Activated CD4-positive, CD25-positive, alpha-beta regulatory T cell (primary cell): ENCODE measurements around the gene DMPK.
"Not testable (repeated sequence)": the region's sequence is repeated elsewhere in the genome, so short reads cannot be mapped to it uniquely, and the experiment has no call there.

Source experiments
- DNase-seq, 4 experiments: peaks; one replicate each; lab custom pipeline; 2025; lab: John Stamatoyannopoulos, UW

The DMPK gene

DNA sequence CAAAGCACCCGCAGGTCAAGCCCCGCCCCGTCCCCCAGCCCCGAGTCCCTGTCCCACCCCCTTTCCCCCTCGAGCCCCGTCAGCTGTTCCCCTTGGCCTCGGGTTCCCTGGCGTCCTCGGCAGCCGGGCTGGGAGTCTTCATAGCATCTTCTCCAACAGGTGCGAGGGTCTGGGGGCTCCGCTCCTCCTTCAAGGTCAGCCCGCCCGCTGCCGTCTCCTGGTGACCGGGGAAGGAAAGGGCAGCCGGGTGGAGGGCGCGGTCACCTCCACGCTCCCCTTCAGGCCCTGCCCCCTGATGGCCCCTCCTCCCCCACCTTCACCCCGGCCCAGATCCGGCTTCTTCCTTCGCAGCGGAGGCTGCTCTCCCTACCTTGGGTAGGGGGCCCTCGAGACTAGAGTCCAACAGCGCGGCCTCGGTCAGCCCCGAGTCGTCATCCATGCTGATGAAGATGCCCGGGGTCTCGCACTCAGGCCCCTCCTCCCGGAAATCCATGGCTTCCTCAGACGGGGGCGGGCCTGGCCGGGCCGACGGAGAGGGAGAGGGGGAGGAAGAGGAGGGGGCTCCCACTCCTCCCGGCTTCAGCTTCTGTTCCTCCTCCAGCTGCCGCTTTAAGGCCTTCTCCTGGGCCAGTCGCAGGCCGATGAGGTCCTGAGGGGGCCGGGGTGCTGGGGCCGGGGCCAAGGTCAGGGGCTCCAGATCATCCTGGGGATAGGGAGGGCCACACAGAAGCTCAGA, 33.4 kb upstream of the DMPK start:
- DNase-seq: no peak

DNA sequence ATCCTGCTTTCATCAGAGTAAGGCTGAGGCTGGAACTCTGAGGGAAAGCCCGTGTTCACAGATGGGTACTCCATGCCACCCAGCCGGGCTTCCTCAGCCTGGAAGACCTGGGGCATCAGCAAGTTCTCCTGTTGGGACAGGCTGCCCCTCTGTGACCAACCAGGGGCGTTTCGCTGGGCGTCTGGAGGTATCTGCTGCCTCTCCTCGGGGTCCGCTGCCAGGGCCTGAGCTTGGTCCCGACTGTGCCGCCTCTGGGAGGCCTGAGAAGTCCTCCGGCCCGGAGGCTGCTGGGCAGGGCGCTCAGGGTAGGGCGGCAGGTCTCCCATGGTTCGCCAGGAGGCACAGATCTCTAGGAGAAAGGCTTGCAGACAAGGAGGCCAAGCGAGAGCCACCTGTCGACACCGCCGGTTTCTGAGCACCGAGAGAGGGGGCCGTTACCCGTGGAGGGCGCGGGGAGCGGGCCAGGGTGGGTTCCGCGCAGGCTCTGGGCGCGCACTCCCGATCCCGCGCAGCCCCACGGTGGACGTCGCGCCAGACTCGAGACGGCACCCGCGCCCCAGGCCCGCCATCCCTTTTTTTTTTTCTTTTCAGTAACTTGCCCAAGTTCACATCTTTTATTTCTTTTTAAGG, 32.7 kb upstream of the DMPK start, which contains the start of gene RSPH6A:
Gene RSPH6A (minus strand): TSS at position 458 of the 630 bp plus-strand sequence. CDS start 132 bp downstream, at position 326.
- no peak for DNase-seq

DNA sequence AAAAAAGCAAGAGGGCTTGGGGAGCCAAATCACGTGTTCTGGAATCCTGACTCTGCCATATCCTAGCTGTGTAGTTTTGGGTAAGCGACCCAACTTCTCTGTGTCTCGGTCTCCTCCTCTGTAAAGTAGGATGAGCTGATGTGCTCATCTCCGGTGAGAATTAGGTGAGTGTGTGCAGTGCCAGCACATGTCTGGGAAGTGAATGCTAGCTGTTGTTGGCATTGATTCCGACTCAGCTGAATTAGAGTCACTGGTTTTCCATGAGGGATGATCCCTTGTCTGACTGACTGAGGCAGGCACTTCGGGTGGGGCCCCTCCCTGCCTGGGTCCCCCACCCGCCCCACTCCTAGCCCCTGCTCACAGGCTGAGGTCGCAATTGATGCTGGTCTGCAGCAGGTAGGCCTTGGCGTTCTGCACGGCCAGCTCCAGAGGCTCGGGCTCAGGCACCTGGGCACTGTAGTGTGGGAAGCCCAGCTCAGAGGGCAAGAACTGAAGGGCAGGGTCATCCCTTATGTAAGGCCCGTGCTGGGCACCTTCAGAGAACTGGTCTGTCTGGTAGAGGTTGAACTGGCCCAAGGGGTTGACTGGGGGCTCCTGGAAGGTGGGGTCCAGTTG, 32.0 kb upstream of the DMPK start:
- DNase-seq: no peak

DNA sequence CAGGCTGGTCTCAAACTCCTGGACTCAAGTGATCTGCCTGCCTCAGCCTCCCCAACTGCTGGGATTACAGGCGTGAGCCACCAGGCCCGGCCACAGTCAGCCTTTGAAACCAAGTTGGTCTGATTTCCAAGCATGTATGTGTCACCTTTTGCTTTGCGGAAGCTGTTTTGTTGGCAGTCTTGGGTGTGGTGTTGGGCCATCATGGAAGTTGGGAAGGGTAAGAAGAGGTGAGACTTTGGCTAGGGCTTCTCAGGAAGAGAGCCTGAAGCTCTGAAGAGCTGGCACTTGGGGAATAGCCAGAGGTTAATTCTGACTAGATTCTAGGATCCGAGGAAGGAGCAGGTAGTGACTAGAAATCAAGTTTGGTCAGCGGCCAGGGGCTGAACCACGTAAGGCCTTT, 30.0 kb upstream of the DMPK start:
- DNase-seq: no peak

DNA sequence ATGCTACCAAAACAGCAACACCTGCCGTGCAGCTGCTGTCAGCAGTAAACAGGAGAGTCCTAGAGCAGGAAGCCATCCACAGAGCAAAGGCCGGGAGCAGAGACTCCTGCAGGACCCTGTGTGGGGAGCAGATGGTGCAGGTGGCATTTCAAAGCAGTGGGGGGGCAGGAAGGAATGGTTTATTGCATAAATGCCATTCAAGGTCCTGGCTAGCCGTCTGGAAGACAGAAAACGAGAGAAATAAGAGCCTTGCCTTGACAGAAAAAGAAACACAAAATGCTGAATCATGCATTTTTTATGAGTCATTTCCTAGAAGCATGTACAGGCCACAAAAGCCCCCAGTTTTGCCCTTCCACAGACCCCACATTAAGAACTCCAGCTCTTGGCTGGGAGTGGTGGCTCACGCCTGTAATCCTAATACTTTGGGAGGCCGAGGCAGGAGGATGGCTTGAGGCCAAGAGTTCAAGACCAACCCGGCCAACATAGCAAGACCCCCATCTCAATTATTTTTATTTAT, 27.4 kb upstream of the DMPK start:
- DNase-seq: no peak

DNA sequence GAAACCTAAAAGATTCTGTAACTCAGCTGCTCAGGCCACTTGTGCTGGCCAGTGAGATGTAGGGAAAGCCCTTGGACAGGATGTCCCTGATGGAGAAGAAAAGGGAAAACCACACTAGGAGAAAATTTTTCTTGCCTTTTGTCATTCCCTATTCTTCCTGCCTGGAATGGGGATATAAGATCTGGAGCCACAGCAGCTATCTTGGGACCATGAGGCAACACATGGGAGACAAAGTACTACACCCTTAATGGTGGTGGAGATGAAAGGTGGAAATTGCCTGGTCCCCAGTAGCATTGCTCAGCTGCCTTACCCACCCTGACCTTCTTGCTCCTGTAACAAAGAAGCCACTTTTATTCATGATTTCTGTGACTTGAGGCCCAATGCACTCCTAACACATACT, 23.4 kb upstream of the DMPK start:
- DNase-seq: no peak

DNA sequence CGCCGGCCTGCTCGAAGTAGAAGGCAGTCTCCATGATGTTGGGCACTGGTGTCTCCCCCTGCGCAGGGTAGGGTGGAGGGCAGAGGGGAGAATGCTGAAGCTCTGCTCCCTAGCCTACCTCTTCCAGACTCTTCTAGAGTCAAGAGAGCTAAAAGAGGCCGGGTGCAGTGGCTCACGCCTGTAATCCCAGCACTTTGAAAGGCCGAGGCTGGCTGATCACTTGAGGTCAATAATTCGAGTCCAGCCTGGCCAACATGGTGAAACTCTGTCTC, 22.6 kb upstream of the DMPK start:
- no peak for DNase-seq

DNA sequence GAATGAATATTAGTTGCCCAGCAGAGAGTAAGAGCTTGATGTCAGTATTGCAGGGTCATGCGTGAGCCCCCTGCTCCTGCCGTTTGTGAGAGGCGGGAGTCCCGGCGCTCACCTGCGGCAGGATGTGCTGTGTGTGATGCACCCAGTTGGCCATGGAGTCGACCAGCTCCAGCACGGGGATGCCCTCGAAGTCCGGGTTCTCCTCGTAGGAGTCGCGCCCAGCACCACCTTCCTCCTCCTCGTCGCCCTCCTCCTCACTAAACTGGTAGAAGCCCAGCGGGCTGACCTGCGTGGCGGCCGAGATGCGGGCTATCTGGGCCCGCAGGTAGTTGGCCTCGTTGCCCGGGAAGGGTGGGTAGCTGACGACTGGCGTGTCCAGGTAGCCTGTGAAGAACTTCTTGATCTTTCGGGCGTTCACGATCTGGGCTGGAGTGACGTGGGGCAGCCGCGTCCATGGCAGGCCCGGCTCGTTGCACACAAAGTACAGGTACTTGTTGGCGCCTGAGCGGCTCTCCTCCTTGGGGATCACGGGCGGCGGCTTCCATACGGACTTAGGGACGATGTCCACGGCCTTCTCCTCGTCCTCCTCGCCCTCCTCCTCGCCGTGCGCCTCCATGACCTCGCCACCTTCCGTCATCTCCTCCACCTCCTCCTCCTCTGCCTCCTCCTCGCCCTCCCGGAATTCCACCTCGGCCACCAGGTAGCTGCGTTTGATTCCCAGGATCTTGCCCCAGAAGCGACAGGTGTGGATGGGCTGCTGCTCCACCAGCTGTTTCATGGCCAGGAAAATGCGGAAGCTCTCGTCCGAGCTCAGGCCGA, 22.1 kb upstream of the DMPK start:
- no peak for DNase-seq

DNA sequence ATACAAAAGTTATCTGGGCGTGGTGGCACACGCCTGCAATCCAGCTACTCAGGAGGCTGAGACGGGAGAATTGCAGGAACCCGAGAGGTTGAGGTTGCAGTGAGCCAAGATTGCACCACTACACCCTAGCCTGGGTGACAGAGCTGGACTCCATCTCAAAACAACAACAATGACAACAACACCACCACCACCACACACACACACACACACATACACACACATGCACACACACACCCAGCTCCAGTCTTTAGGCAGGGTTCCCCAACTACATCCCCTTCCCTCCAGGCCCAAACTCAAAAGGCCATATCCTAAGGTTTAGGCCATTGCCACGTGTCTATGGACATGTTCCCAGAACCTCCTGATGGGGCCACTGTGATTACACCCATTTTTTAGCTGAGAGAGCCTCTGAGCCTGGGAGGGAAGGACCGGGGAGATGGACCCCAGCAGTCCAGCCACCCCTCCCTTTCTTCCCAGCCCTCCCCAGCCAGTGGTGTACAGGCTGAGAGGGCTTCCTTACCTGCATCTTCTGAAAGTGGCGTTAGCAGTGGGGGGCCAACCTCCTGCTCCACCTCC, 19.4 kb upstream of the DMPK start:
- no peak for DNase-seq

DNA sequence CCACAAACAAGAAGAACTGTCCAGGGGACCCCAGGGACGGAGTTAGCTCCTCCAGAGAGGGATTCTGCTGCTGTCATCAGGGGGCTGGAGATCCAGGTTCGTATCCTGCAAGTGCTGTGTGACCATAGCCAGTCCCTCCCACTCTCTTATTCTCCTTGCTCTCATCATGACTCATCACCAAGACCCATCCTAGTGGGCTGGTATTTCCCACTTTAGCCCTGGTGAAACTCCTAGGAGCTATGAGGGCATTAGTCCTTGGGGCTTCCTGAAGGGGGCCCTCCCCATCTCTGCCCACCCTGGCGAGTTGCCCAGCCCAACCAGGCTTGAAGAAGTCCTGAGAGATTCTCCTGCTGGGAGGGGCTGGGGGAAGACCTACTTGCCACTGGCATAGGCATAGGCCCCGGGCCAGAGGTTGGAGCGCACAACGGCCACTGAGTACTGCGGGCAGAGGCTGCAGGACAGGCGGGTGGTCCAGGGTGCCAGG, 17.8 kb upstream of the DMPK start:
- no peak for DNase-seq

DNA sequence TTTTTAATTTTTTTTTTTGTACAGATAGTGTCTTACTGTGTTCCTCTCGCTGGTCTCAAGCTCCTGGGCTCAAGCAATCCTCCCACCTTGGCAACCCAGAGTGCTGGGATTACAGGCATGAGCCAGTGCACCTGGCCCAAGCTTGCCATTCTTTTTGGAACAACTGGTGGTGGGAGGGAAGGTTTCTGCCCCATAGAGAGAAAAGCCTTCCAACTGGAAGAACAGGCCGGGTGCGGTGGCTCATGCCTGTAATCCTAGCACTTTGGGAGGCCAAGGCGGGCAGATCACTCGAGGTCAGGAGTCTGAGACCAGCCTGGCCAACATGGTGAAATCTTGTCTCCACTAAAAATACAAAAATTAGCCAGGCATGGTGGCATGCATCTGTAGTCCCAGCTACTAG, 17.3 kb upstream of the DMPK start:
- not testable (repeated sequence) for DNase-seq

DNA sequence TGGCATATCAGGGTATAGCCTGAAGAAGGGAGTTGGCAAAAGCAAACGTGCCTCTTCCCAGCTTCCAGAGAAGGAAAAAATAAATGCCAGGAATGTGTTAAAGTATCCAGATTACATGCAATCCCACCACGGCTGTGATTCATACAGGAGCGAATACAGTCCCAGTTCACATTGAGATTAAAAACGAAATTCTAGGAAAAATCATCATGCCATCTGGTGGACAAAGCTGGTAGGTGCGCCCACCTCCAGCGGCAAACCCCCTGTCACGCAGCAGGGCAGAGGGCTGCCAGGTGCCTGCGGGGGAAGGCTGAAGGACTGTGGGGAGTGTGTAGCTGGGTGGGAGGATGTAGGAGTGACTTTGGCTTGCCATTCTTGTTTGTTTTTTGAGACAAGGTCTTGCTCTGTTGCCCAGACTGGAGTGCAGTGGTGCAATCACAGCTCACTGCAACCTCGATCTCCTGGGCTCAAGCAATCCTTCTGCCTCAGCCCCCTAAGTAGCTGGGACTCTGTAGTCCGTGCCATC, 16.8 kb upstream of the DMPK start:
- DNase-seq: peak in 1 of 4 experiments; percentile 19

DNA sequence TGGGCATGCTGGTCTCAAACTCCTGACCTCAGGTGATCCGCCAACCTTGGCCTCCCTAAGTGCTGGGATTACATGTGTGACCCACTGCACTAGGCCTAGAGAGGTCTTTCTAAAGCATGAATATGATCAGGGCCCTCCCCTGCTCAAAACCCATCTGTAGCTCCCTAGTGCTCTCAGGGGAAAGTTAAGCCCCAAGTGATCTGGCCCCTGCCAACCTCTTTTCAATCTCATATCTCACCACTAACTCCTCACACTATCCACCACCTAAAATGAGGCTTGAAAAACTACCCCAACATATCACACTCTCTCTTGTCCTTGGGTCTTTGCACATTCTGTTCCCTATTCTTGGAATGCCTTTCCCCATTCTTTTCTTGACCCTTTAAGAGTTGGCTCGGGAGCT, 12.3 kb upstream of the DMPK start:
- no peak for DNase-seq

DNA sequence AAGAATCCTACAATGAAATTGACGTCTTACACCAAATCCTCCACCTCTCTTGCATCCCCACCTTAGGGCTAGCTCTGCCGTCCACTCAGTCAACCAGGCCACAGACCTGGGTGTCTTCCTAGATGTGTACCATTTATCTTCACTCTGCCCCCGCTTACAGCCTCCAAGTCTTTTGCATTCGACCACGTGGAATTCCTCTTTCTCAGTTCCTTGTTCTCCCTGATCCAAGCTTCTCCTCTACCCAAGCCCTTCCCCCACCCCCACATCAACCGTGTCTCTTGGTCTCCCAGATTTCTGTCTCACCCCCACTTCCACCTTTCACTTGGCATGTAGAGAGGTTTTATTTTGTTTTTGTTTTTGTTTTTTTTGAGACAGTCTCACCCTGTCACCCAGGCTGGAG, 11.6 kb upstream of the DMPK start:
- DNase-seq: no peak

DNA sequence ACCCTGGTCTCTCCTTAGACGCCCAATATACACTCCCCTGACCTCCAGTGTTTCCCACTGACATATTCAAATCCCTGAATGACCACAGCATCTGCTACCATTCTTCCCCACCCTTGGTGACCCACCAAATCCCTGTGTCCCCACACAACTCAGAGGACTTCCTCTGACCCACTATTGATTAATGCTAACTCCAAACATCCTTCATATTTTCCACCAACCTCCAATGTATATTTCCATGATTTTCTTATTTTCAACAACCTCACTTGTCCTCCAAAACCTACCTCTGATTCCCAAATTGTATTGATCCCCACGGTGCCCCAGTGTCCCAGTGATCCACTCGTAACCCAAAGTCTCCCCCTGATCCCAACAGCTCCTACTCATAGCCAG, 10.9 kb upstream of the DMPK start:
- no peak for DNase-seq

DNA sequence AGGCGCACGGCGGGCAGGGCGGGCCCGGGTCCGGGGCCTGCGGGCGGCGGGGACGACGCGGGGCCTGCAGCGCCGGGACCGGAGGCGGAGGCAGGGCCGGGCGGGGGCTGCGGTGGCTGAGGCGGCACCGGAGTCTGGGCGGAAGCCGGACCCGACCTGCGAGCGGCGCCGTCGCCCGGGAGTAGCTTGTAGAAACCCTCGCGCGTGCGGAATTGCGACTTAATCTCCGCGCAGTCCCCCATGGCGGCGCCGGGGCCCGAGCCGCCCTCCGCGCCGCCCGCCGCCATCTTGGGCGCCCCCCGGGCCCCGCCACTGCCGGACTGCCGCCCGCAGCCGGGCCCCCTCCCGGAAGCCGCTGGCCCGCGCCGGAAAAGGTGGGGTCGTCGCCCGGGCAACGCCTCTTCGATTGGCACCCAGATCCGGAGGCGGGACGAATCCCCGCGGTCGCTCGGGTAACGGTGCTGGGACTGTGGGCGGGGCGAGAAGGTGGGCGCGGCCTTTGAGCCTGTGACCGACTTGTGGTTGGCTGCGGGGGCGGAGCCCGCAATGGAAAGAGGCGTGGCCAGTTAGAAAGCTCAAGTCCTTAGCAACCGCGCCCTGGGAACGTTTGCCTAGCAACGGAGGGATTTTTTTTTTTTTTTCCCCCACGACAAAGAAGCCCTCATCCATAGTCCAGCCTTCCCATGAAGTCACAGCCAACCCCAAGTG, 10.3 kb upstream of the DMPK start, which contains the start of gene DMWD:
Gene DMWD (minus strand): TSS at position 376 of the 708 bp plus-strand sequence. CDS start 89 bp downstream, at position 287.
- peak; percentile 99 for DNase-seq

DNA sequence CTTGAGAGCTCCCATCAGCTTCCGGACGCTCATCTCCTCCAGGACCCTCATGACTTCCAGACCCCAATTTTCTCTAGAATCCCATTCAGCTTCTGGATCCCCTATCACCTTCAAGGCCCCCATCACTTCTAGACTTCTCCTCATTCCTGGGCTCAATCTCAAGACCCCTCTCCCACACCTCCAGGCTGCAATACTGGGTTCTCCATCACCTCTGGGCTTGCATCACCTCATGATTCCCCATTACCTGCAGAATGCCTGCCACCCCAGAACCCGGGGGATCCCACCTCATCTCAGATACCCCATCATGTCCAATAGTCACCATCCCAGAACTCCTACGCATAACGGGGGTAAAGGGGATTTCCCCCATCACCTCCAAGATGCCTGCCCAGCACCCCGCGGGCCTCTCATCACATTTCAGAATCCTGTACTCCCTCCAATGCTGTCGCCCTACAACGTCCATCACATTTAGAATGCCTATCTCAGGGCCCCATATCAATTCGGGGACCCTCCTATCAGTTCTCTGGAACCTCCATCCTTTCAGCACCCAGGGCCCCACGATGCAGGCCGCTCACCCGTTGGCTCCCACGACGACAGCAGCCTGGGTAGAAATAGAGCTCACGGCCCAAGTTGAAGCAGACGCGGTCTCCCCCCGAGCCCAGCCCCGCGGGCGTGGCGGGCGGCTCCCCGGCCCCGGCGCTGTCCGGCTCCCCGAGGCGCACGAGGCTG, 9.6 kb upstream of the DMPK start:
- no peak for DNase-seq

DNA sequence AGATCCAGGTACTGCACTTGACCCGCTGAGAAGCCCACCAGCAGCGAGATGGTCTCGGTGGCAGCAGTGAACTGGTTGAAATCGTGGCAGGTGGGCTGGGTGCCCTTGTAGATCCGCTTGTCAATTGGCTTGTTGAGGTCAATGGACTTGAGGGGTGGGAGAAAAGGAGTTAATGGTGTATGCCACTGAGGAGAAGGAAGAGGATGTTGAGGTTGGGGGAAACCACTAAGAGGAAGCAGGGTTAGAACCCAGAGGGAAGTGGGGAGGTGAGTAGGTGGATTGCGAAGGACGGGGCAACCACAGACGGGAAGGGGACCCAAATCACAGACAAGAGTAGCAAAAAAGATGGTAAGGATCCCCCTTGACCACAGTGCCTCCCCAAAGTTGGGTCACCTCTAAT, 8.7 kb upstream of the DMPK start:
- no peak for DNase-seq

DNA sequence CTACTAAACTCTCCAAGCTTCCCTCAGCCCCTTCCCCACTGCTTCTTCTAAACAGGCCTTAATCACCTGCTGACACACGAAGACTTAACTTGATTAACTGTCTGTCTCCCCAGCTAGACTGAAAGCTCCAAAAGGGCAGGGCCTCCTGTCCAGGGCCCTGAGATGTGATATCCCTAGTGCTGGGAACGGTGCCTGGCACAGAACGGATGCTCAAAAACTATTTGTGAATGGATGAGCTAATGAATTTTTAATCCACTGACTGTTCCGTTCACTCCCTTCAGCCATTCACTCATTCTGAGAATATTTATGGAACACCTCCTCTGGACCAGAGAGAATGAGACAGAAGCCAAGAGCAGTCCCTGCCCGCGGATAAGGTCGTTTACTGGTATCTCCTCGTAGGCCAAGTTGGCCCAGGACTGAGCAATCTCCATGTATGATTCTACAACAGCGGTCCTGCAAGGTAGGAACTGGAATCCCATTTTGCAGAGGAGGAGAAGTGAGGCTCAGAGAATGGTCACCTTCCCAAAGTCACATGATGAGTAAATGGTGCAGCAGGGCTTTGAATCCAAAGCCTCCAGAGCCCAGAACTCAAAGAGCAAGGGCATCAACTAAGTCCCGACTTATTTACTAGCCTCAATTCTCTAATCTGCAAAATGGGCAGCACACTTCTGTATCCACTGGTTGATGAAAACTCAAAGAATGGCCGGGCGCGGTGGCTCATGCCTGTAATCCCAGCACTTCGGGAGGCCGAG, 6.9 kb upstream of the DMPK start:
- DNase-seq: no peak

DNA sequence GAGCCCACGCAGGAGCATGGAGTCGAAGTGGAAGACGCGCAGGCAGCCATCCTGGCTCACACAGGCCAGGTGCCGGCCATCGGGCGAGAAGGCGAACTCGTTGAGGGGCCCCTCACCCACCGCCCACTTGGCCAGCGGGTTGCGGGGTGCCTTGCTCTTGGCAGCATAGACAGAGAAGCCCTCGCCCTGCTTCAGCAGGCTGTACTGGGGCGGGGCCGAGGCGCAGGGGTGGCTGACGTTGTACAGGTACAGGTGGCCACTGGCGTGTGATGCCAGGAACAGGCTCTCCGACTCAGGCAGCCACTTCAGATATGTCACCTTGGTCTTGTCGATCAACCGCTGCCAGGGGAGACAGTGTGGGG, 4.2 kb upstream of the DMPK start:
- DNase-seq: no peak
